Uterus (tissue), 2 donors: Measurements from ENCODE around the gene TRPC4AP.

ENCODE experiments used
- POLR2A ChIP-seq, 2 donors: fragments of 450-650 bp; IDR thresholded peaks; one replicate each; pipeline ENCODE4 v1.6.1; 2016; ENCODE audit warnings: antibody characterized with exemption in 2 of 2, mild to moderate bottlenecking in 1 of 2, moderate library complexity in 1 of 2
- TF ChIP-seq, protein P1 (sequence below), 4 experiments: fragments of 200-600 bp in 2 of 4; fragments of 450-650 bp in 2 of 4; sonication (generic) in 2 of 4; IDR thresholded peaks; one replicate each; pipeline ENCODE4 v1.5.1; 2016 to 2019; ENCODE audit warnings: antibody characterized with exemption in 4 of 4, mild to moderate bottlenecking in 2 of 4, moderate library complexity in 1 of 4

DNA sequence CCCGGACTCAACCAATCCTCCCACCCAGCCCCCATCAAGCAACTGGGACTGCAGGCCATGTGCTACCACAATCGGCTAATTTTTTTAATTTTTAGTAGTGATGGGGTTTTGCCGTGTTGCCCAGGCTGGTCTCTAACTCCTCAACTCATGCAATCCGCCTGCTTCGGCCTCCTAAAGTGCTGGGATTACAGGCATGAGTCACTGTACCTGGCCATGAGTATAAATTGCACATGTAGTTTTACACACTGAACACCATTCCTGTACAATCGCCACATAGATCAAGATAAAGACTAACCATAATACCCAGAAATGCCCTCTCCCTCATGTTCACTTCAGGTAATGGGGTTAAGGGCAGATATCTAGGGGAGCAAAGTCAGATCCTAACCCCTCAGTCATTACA lies 26.4 kb downstream of the TRPC4AP start:
- TF ChIP-seq, protein P1, sequence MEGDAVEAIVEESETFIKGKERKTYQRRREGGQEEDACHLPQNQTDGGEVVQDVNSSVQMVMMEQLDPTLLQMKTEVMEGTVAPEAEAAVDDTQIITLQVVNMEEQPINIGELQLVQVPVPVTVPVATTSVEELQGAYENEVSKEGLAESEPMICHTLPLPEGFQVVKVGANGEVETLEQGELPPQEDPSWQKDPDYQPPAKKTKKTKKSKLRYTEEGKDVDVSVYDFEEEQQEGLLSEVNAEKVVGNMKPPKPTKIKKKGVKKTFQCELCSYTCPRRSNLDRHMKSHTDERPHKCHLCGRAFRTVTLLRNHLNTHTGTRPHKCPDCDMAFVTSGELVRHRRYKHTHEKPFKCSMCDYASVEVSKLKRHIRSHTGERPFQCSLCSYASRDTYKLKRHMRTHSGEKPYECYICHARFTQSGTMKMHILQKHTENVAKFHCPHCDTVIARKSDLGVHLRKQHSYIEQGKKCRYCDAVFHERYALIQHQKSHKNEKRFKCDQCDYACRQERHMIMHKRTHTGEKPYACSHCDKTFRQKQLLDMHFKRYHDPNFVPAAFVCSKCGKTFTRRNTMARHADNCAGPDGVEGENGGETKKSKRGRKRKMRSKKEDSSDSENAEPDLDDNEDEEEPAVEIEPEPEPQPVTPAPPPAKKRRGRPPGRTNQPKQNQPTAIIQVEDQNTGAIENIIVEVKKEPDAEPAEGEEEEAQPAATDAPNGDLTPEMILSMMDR (IDR thresholded peaks at IDR 0.05): no peak
- no peak for TF ChIP-seq POLR2A (IDR thresholded peaks at IDR 0.05)
